ENCODE results near the gene MLXIPL. TPM values are rescaled to one million over a fixed set of nuclear protein-coding genes. Genes with fewer than 3 reads are reported as not detected.
"Not testable (repeated sequence)": the region's sequence is repeated elsewhere in the genome, so short reads cannot be mapped to it uniquely, and the experiment has no call there.

The MLXIPL gene
- polyA plus RNA-seq, 12 donors = 0.06 to 27.3 (median 0.28) TPM; not detected in 1

DNA sequence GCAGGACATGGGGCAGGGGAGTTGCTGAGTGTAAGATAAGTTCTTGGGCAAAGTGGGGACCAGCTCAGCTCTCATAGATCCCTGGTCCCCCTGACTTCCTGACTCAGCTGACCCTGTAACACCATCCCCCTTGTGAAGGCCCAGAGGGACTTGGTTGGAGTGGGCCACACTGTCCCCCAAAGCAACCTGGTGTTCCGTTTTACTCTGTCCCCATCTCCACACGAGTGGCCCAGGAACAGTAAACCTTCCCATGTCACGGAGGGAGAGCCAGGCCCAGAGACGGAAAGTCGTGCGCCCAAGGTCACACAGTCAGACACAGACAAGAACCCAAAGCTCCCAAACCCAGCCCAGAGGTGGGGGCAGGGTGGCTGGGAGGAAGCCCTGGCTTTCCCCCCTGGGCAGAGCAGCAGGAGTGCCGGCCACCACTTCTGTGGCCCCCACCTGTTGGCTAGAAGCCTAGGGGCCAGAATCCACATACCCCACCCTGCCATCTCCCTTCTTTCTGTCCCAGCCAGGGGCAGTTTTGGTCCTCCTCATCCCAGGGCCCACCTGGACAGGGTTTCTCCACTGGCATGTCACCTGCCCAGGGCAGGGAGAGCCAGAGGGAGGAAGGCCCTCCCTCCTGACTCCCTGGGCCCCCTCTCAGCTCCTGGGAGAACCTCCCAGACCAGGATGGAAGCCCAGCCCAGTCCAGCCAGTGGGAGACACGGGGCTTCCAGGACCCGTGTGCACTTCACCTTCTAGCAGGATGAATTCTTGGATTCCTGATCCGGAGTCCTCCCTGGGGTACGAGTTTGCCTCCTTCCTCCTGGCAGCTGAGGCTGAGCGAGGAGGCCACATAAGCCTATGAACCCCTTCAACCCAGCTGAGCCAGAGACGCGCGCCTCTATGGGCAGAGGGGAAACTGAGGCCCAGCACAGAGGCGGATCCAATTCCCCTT is 22.7 kb upstream of the MLXIPL start:
- no peak for DNase-seq

DNA sequence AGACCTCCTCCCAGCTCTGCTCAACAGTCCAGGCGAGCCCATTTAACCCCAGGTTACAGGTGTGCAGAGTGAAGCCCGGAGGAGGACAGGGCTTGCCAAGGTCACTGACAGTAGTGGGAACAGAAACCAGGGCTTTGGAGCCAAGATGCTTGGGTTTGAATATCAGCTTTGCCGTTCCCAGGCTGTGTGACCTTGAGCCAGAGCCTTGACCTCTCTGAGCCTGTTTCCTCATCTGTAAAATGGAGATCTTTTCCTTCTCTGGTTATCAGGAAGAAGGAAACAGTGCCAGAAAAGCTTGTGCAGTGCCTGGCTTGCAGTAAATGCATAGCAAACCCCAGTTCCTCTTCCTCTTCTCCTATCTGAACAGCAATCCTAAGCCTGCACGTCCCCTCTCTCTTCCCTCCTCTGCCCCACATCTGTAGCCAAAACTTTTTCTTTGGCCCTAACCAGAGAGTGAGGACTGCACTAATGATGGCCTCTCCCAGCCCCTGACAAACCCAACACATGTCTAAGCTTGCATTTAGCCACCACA is 21.4 kb upstream of the MLXIPL start:
- DNase-seq = no peak

DNA sequence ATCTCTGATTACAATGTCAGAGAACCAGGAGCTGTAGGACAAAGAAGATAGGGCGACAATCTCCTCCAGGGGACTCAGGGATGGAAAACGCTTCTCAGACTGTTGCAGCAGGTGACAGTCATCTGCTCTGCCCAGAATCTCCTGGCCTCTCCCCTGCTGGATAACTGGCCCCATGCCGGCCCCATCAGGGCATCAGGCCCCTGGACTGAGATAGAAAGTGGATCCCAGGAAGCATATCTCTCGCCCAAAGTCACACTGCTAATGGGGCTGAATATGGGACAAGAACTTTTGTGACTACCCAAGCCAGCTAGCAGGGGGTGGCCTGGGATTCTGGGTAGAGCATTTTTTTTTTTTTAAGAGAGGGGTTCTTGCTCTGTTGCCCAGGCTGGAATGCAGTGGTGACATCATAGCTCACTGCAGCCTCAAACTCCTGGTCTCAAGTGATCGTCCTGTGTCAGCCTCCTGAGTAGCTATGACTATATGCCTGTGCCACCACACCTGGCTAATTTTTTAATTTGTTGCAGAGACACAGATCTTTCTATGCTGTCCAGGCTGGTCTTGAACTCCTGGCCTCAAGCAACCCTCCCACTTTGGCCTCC is 20.5 kb upstream of the MLXIPL start:
- no peak for DNase-seq

DNA sequence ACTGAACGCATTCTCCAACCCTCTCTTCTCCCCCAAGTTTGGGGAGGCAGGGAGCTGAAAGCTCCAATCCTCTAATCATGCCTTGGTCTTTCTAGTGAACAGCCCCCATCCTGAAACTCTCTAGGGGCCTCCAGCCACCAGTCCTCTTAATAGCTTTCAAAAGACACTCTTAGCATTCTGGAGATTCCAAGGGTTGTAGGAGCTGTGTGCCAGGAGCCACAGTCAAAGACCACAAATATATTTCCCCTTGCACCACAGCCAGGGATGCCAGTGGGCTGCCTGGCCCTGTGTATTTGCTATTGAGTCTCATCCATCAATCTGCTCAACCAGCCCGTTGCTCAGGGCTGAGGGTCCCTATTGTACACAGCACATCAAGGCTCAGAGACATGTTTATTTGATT is 18.5 kb upstream of the MLXIPL start:
- DNase-seq = no peak

DNA sequence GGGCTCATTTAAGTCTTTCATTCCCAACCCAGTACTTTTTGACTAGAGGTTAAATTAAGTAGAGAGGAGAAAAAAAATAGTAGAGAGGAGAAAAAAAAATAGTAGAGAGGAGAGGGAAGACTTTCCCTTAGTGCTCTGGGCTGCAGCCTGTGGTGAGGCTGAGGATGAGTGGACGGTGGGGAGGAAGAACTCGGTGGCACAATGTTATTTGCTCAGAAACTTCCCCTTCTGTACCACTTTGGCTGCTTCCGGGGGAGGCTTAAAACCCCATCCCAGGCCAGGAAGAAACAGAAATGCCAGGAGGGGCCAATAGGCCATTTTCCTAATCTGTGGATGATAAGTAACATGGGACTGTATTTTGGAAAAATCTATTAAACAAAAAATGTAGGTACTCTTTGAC is 14.6 kb upstream of the MLXIPL start:
- DNase-seq = no peak

DNA sequence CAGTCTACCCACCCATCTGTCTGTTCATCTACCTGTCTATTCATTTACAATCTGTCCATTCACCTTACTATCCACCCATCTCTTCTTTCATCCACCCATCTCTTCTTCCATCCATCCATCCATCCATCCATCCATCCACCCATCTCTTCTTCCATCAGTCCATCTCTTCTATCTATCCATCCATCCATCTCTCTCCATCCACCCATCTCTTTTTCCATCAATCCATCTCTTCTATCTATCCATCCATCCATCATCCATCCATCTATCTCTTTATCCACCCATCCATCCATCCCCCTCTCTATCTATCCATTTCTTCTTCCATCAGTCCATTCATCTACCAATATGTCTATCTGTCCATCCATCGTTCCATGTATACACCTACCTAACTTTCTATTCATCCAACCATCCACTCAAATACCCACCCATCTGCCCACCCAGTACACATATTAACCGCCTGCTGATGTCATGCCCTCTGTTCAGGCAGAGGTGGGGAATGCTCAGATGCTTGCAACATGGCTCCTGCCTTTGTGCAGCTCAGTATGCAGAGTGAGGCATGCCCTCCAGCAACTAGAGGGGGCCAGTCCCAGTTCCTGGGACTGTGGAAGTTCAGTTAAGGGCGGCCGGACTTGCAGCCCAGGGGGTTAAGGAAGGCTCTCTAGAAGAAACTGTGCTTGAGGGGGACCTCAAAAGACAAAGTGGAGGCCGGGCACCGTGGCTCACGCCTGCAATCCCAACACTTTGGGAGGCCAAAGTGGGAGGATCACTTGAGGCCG is 11.3 kb upstream of the MLXIPL start:
- DNase-seq = no peak

DNA sequence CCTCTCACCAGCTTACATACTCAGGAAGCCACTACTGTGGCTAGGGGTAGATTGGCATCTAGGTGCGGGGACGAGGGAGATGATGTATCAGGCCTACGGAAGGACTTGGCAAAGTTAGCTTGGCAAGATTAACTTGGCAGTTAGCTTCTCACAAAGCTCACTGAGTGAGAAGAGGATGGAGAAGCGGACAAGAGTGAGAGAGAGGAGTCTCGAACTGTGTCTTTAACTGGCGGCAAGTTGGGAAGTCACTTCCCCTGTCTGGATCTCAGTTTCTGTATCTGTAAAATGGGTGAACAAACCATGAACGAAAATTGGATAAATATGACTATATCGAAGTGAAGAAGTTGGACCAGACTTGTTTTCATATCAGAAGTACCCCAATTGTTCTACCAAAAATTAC is 9.5 kb upstream of the MLXIPL start:
- DNase-seq = no peak

DNA sequence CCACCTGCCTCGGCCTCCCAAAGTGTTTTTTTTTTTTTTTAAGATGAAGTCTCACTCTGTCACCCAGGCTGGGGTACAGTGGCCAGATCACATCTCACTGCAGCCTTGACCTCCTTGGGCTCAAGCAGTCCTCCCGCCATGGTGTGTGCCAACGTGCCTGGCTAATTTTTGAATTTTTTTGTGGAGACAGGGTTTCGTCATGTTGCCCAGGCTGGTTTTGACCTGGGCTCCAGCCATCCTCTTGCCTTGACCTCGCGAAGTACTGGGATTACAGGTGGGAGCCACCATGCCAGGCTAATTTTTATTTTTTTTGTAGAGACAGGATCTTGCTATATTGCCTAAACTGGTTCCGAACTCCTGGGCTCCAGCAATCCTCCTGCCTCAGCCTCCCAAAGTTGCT is 9.0 kb upstream of the MLXIPL start:
- no peak for DNase-seq

DNA sequence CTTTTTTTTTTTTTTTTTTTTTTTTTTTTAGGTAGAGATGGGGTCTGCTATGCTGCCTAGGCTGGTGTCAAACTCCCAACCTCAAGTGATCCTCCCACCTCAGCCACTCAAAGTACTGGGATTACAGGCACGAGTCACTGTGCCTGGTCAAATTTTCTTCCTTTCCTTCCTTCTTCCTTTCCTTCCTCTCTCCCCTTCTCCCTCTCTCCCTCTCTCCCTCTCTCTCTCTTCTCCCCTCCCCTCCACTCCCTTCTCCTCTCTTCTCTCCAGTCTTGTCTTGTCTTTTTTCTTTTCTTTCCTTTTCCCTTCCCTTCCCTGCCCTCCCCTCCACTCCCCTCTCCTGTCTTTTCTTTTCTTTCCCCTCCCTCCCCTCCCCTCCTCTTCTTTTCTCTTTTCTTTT is 7.2 kb upstream of the MLXIPL start:
- DNase-seq = no peak

DNA sequence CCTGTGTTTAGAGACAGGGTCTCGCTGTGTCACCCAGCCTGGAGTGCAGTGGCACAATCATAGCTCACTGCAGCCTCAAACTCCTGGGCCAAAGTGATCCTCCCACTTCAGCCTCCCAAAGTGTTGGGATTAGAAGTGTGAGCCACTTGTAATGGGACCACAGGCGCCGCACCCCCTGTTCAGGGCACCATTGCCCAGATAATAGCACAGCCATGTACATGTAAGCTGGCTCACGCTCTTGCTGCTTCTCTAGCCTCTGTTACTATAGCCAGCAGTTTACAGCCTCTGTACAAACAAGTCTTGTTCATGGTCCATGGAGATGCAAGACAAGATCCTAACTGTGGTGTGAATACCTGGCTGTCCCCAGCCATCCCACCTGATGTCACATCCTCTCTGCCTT is 4.2 kb upstream of the MLXIPL start:
- no peak for DNase-seq

DNA sequence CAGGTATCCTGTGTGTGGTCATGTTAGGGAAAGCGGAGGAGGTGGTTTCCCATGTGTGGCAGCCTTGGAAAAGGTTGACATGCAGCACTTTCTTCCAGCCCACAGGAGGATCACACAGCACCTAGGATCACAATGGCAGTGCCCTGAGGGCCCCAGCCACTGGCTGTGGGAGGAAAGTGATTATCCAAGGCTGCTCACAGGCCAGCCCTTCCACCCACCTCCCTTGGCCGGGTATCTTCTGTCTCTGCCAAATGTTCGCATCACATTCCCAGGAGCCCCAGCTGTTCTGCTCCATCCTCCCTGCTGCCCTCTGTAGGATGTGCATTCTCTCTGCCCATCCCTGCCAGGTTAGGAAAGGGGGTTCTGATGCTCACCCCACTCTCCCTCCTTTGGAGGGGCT is 2.5 kb upstream of the MLXIPL start:
- no peak for DNase-seq

DNA sequence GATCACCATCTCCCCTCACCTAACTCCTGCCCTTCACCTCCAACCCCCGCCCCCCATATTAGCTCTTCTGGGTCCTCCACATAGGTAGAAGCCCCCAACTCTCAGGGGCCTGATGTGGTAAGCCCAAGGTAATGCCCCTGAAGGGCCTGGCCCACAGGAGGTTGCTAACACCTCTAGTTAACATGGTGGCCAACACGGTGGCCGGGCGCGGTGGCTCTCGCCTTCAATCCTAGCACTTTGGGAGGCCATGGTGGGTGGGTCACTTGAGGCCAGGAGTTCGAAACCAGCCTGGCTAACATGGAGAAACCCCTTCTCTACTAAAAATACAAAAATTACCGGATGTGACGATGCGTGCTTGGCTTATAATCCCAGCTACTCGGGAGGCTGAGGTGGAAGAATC is 954 bp upstream of the MLXIPL start:
- no peak for DNase-seq

DNA sequence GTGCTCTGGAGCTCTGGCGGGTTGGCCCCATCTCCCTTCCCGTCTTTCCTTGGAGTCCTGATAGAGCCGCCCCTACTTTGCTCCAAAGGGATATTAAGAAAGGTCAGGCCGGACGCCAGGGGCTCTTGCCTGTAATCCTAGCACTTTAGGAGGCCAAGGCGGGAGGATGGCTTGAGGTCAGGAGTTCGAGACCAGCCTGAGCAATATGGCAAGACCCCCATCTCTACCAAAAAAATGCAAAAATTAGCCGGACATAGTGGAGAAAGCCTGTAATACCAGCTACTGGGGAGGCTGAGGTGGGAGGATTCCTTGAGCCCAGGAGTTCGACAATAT is 313 bp upstream of the MLXIPL start:
- no peak for DNase-seq

DNA sequence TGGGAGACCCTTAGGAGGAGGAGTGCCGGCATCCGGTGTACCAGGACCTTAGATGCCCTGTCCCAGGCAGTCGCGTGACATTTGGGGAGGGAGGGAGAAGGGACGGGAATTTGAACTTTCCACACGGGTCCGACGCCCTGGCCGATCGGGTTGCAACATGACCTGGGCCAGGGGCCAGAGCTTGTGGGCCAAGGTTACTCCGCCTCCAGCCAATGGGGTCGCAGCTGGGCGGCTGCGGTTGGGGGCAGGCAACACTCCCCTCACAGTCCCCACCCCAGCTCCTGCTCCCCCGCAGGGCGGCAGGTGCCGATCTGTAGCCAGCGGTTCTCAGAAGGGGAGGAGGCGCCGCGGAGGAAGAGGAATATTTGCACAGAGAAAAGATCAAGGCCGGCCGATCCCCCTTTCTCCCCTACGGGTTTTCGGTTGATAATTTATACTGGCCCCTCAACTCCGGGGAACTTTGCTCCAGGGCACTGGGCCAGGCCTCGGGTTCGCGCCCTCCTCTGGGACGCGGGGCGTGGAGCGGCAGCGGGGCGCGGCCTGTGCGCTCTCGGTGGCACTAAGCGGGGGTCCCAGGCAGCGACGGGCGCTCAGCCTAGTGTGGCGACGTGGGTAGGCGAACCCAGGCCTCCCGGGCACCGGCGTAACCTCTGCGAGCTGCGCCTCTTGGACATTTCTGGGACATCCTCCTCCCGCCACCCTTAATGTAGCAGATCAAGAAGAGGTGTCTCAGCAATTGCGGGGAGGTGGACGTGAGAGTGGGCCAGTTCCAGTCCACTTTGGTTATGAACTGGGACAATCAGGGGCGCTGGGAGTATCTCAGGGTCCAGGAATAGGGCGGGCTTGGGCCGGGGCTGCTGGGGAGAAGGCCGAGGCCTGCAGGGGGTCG is 1.2 kb downstream of the MLXIPL start:
- DNase-seq = no peak

DNA sequence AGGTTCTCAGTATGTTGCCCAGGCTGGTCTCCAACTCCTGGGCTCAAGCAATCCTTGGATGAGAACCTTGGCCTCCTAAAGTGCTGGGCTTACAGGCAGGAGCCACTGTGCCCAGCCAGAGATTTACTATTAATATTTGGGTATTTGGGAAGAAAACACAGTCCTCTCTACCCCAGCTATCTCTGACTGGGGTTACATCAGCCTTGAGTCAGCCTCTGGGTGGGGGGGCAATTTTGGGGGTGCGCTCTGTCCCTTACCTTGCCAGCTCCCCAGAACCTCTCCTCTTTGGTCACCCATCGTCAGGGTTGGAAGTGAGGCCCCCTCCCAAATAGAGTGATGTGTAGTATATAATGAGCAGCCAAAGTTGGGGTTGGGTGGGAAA is 1.8 kb downstream of the MLXIPL start:
- DNase-seq = no peak

DNA sequence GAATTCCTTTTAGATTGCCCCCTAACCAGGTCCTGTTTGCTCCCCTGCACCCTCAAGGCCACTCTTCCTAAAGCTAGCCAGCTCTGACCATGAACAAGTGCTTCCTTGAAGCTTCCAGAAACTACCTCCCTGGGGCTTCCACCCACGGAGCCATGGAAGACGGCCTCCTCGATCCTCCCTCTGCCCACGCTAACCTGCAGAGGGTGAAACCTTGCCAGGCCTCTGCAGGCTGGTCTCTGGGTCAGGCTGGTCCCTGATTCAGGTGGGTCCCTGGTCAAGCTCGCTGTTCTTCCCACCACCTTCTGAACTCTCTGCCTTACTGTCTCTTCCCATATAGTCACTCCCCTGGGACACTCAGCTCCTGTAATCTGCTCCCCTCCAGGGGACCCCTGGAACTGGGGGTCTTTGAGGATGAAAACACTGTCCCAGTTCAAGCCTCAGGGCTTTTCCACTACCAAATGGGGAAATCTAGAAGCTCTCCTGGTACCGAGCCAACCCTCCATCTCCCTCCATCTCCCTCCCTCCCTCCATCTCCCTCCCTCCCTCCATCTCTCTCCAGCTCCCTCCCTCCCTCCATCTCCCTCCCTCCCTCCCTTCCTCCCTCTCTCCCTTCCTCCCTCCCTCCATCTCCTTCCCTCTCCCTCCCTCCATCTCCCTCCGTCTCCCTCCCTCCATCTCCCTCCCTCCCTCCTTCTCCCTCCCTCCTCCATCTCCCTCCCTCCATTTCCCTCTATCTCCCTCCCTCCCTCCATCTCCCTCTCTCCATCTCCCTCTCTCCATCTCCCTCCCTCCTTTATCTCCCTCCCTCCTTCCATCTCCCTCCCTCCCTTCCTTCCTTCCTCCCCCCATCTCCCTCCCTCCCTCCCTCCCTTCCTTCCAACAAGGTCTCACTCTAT is 2.9 kb downstream of the MLXIPL start:
- DNase-seq = no peak

DNA sequence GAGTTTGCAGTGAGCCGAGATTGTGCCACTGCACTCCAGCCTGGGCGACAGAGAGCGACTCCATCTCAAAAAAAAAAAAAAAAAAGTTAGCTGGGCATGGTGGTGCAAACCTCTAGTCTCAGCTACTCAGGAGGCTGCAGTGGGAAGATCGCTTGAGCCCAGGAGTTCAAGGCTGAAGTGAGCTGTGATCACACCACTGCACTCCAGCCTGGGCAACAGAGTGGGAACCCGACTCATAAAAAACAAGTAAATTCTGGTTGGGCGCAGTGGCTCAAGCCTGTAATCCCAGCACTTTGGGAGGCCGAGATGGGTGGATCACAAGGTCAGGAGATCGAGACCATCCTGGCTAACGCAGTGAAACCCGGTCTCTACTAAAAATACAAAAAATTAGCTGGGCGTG is 4.9 kb downstream of the MLXIPL start:
- not testable (repeated sequence) for DNase-seq

DNA sequence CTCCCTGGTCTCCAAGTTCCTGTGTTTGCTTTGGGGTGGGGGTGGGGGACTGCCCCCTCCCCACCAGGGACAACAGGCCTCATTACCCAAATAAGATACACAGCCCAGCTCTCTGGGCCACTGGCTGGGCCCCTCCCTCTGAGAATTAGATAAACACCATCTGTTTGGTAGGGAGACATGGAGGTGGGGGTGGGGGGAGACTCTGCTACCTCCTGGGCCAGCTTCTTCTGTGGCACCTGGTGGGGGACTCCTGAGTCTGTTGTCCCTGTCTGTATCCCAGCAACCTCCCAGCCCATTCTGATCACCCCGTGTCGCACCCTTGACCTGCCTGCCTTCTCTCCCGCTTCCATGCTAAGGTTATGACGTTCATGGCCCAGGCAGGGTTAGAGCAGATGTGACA is 5.8 kb downstream of the MLXIPL start:
- DNase-seq = no peak

DNA sequence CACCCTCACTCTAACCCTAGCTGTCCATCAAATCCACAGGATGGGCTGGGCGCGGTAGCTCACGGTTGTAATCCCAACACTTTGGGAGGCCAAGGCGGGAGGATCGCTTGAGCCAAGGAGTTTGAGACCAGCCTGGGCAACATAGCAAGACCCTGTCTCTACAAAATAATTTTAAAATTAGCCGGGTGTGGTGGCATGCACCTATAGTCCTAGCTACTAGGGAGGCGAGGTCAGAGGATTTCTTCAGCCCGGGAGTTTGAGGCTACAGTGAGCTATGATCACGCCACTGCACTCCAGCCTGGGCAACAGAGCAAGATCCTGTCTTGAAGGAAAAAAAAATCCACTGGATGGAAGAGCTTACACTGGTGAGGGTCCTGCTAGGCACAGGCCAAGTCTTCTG is 6.8 kb downstream of the MLXIPL start:
- not testable (repeated sequence) for DNase-seq

DNA sequence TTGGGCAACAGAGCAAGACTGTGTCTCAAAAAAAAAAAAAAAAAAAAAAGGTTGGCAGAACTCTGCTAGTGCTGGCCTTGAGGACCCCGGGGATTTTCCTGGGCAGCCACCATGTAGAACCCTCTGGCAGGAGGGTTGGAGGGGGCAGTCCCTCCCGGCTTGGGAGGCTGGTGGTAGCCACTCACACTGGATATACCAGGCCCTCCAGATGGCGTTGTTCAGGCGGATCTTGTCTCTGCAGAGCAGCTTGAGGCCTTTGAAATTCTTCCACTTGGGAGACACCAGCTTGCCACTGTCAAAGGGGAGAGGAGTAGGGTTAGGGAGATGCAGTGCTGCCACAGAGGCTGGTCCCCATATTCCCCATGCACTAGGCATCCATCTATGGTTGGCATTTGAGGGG is 8.4 kb downstream of the MLXIPL start:
- no peak for DNase-seq

DNA sequence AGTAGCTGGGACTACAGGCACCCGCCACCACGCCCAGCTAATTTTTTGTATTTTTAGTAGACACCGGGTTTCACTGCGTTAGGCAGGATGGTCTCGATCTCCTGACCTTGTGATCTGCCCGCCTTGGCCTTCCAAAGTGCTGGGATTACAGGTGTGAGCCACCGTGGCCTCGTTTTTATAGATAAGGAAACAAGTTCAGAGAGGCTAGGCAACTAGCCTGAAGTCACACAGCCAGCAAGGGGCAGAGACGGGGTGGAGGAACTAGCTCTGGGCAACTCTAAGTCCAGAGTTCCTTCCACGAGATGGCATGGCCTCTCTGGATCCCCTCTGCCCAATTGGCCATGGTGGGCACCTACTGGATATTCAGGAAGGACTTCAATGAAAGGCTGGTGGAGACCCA is 9.4 kb downstream of the MLXIPL start:
- DNase-seq = not testable (repeated sequence)
